Neural progenitor cell (in vitro differentiated cells): Measurements from ENCODE around the gene SMU1. TPM values are rescaled to one million over a fixed set of nuclear protein-coding genes. Genes with fewer than 3 reads are reported as not detected.

Experiments used
- DNase-seq: peaks from one replicate; pipeline ENCODE4 v3.0.0-alpha.2; 2016; ENCODE audit warnings: low spot score
- H2AFZ ChIP-seq: fragments of 200-600 bp; sonication (generic); replicated peaks from 2 replicates; pipeline ENCODE4 v1.6.1; 2016; ENCODE audit warnings: antibody characterized with exemption
- H3F3A ChIP-seq: fragments of 200-600 bp; sonication (generic); 2 replicates; pipeline ENCODE4 v1.6.1; 2016; ENCODE audit warnings: antibody characterized with exemption, low read depth
- H3K27ac ChIP-seq: fragments of 200-600 bp; sonication (generic); 2 replicates; pipeline ENCODE4 v1.5.1; 2016; ENCODE audit warnings: mild to moderate bottlenecking
- H3K27me3 ChIP-seq: fragments of 200-600 bp; sonication (generic); 2 replicates; pipeline ENCODE4 v1.6.1; 2016; ENCODE audit warnings: mild to moderate bottlenecking, moderate library complexity
- H3K36me3 ChIP-seq: fragments of 200-600 bp; sonication (generic); 2 replicates; pipeline ENCODE4 v1.5.1; 2016
- H3K4me1 ChIP-seq: fragments of 200-600 bp; sonication (generic); 2 replicates; pipeline ENCODE4 v1.6.1; 2016; ENCODE audit warnings: mixed run types
- H3K4me2 ChIP-seq: fragments of 200-600 bp; sonication (generic); 2 replicates; pipeline ENCODE4 v1.6.1; 2016
- H3K4me3 ChIP-seq: fragments of 200-600 bp; sonication (generic); 2 replicates; pipeline ENCODE4 v1.5.1; 2016
- H3K79me2 ChIP-seq: fragments of 200-600 bp; sonication (generic); 2 replicates; pipeline ENCODE4 v1.6.1; 2016; ENCODE audit warnings: low read depth
- H3K9ac ChIP-seq: fragments of 200-600 bp; sonication (generic); 2 replicates; pipeline ENCODE4 v1.6.1; 2016
- H3K9me3 ChIP-seq: fragments of 200-600 bp; sonication (generic); 2 replicates; pipeline ENCODE4 v1.5.1; 2016; ENCODE audit warnings: low read depth
- H4K20me1 ChIP-seq: fragments of 200-600 bp; sonication (generic); 2 replicates; pipeline ENCODE4 v1.6.1; 2016; ENCODE audit warnings: low read depth
- H3K27ac Mint-ChIP-seq: 3 replicates; pipeline ENCODE4 v1.8.0; 2021; ENCODE audit warnings: mixed read lengths
- H3K27me3 Mint-ChIP-seq: 2 replicates; pipeline ENCODE4 v1.8.0; 2022; ENCODE audit warnings: low read depth, mild to moderate bottlenecking, inconsistent platforms, moderate library complexity, mixed read lengths; ENCODE audit not compliant: insufficient read depth
- H3K36me3 Mint-ChIP-seq: 3 replicates; pipeline ENCODE4 v1.8.0; 2021; ENCODE audit warnings: mixed read lengths
- H3K4me1 Mint-ChIP-seq: 3 replicates; pipeline ENCODE4 v1.8.0; 2021; ENCODE audit warnings: mixed read lengths
- H3K4me3 Mint-ChIP-seq: 3 replicates; pipeline ENCODE4 v1.8.0; 2021; ENCODE audit warnings: mild to moderate bottlenecking, moderate library complexity, mixed read lengths
- H3K9me3 Mint-ChIP-seq: 3 replicates; pipeline ENCODE4 v1.8.0; 2020; ENCODE audit warnings: mixed read lengths
- CTCF ChIP-seq: fragments of 200-600 bp; sonication (generic); IDR thresholded peaks from 2 replicates; pipeline ENCODE4 v1.5.1; 2017; ENCODE audit warnings: antibody characterized with exemption, mild to moderate bottlenecking
- EZH2 ChIP-seq: fragments of 200-600 bp; sonication (generic); IDR thresholded peaks from 2 replicates; pipeline ENCODE4 v1.6.1; 2017; ENCODE audit warnings: antibody characterized with exemption, mild to moderate bottlenecking, moderate library complexity
- EZH2phosphoT487 ChIP-seq: fragments of 200-600 bp; sonication (generic); IDR thresholded peaks from 2 replicates; pipeline ENCODE4 v1.6.1; 2017; ENCODE audit warnings: antibody characterized with exemption
- total RNA-seq: library from RNA; depleted of rRNA; stranded (reverse); fragments of >200 nt; gene quantifications from 2 replicates; pipeline ENCODE4 v1.2.3, GENCODE V29; 2015; ENCODE audit warnings: low replicate concordance

The SMU1 gene
- total RNA-seq, 1 donor from 2014 or later, result 34.9 TPM

- DNase-seq, result no peak
- Mint-ChIP-seq H3K36me3 (peaks cover 20% of the 10 kb centered on the region), H3K9me3 (no peaks in the 10 kb centered on the region), H3K27me3 (no peaks in the 10 kb centered on the region), H3K4me3 (no peak overlapping the region), H3K4me1 (peaks cover 11% of the 10 kb centered on the region), H3K27ac (no peak overlapping the region)
- Histone ChIP-seq H3K4me3 (no peak overlapping the region), H3K79me2 (no peaks in the 10 kb centered on the region), H2AFZ (no peak overlapping the region), H3K4me1 (peaks cover 5% of the 10 kb centered on the region), H3K9ac (no peak overlapping the region), H3K27ac (no peak overlapping the region), H3K9me3 (no peaks in the 10 kb centered on the region), H4K20me1 (no peaks in the 10 kb centered on the region), H3K36me3 (peaks cover 4% of the 10 kb centered on the region), H3F3A (peaks cover 78% of the 10 kb centered on the region), H3K27me3 (no peaks in the 10 kb centered on the region), H3K4me2 (no peak overlapping the region)
- TF ChIP-seq EZH2 (no peak), EZH2phosphoT487 (no peak), CTCF (no peak)
These were observed 34.0 kb downstream of the SMU1 start for GRCh38 chr9:33042473-33042872.

DNA sequence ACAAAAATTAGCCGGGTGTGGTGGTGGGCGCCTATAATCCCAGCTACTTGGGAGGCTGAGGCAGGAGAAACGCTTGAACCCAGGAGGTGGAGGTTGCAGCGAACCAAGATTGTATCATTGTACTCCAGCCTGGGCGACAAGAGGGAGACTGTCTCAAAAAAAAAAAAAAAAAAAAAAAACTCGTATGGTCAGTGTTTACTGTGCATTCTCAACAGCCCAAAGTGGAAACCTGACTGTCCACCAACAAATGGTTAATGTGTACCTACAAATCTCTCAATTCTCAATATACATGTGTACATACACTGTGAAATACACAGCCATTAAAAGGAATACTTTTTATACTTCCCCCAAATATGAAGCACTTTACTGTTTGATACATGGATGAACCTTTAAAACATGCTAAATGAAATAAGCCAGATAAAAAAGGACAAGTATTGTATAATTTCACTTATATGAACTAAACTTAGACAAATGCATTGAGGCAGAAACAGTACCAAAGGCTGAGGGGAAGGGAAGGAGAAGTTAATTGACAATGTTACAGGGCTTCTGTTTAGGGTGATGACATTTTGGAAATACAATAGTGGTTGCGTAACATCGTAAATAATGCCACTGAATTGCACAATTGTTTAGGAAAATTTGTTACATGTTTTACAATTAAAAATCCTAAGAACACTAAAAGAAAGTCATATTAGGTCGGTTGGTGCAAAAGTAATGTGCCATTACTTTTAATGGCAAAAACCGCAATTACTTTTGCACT, 34.9 kb downstream of the SMU1 start:
- H3K27me3 Mint-ChIP-seq, result no peaks in the 10 kb centered on the region
- Histone ChIP-seq H3K4me3 (no peak overlapping the region), H3K27me3 (no peaks in the 10 kb centered on the region), H4K20me1 (peaks cover 3% of the 10 kb centered on the region), H3K27ac (no peak overlapping the region), H3K79me2 (no peaks in the 10 kb centered on the region), H3F3A (peaks cover 87% of the 10 kb centered on the region), H3K4me1 (peaks cover 5% of the 10 kb centered on the region), H3K36me3 (peaks cover 9% of the 10 kb centered on the region), H2AFZ (no peak overlapping the region), H3K9me3 (no peaks in the 10 kb centered on the region), H3K4me2 (no peak overlapping the region), H3K9ac (no peak overlapping the region)
- H3K27ac Mint-ChIP-seq, result no peak overlapping the region
- H3K4me1 Mint-ChIP-seq, result peaks cover 11% of the 10 kb centered on the region
- TF ChIP-seq EZH2phosphoT487 (no peak), CTCF (no peak)
- no peaks in the 10 kb centered on the region for H3K9me3 Mint-ChIP-seq
- no peak overlapping the region for H3K4me3 Mint-ChIP-seq
- DNase-seq, result no peak
- H3K36me3 Mint-ChIP-seq, result peaks cover 20% of the 10 kb centered on the region

GRCh38 chr9:33040792-33041431, 35.6 kb downstream of the SMU1 start:
- no peaks in the 10 kb centered on the region for H3K27me3 ChIP-seq
- TF ChIP-seq CTCF (no peak), EZH2phosphoT487 (no peak), EZH2 (no peak)

More at GRCh38 chr9:33040792-33041431, 35.6 kb downstream of the SMU1 start:
- peaks cover 11% of the 10 kb centered on the region for H3K4me1 Mint-ChIP-seq
- H4K20me1 ChIP-seq, result peaks cover 10% of the 10 kb centered on the region
- DNase-seq, result no peak
- no peak overlapping the region for H3K4me3 ChIP-seq
- H3K27ac Mint-ChIP-seq, result no peak overlapping the region
- peaks cover 15% of the 10 kb centered on the region for H3K36me3 ChIP-seq
- H3K9ac ChIP-seq, result no peak overlapping the region
- H3K4me3 Mint-ChIP-seq, result no peak overlapping the region
- no peaks in the 10 kb centered on the region for H3K9me3 Mint-ChIP-seq
- H3K4me2 ChIP-seq, result no peak overlapping the region
- H2AFZ ChIP-seq, result no peak overlapping the region
- peaks cover 23% of the 10 kb centered on the region for H3K36me3 Mint-ChIP-seq
- peaks cover 88% of the 10 kb centered on the region for H3F3A ChIP-seq
- peaks cover 1% of the 10 kb centered on the region for H3K27me3 Mint-ChIP-seq
- no peaks in the 10 kb centered on the region for H3K9me3 ChIP-seq
- no peak overlapping the region for H3K27ac ChIP-seq
- H3K4me1 ChIP-seq, result peaks cover 5% of the 10 kb centered on the region
- H3K79me2 ChIP-seq, result no peaks in the 10 kb centered on the region
